Measurements from ENCODE around the gene CFAP57. TPM values are rescaled to one million over a fixed set of nuclear protein-coding genes. Genes with fewer than 3 reads are reported as not detected.

CFAP57 gene
- total RNA-seq, 1 donor from 2014 or later = 4.8 TPM

DNA sequence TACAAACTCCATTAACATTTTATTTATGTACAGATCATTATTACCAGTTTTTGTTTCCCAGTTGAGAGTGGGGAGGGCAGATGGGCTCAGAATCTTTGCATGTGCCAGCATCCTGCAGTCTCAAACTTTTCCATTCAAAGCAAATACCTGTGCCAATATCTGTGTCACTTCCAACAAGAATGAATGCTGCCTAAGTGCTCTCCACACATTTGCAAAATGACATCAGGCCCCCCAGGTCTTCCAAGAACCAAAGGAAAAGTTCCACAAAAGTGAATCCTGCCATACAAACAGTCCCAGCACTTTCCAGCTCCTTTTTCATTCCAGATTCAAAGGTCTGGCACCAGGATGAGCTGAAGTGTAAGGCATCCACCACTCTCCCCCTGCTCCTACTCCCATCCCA lies 127.0 kb downstream of the CFAP57 start:
- no peak for DNase-seq (ENCODE audit: low read depth)
- no peak overlapping the region for H3K4me3 ChIP-seq (ENCODE audit: low read depth, low read length)
- no peaks in the 10 kb centered on the region for H3K27me3 ChIP-seq (ENCODE audit: control insufficient read depth, insufficient read depth, low read length)
- no peaks in the 10 kb centered on the region for H3K36me3 ChIP-seq (ENCODE audit: control insufficient read depth, insufficient read depth, low read length)
- TF ChIP-seq, protein P1, sequence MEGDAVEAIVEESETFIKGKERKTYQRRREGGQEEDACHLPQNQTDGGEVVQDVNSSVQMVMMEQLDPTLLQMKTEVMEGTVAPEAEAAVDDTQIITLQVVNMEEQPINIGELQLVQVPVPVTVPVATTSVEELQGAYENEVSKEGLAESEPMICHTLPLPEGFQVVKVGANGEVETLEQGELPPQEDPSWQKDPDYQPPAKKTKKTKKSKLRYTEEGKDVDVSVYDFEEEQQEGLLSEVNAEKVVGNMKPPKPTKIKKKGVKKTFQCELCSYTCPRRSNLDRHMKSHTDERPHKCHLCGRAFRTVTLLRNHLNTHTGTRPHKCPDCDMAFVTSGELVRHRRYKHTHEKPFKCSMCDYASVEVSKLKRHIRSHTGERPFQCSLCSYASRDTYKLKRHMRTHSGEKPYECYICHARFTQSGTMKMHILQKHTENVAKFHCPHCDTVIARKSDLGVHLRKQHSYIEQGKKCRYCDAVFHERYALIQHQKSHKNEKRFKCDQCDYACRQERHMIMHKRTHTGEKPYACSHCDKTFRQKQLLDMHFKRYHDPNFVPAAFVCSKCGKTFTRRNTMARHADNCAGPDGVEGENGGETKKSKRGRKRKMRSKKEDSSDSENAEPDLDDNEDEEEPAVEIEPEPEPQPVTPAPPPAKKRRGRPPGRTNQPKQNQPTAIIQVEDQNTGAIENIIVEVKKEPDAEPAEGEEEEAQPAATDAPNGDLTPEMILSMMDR (IDR thresholded peaks at IDR 0.05; ENCODE audit: insufficient read depth, low read length, poor library complexity, severe bottlenecking) = no peak

DNA sequence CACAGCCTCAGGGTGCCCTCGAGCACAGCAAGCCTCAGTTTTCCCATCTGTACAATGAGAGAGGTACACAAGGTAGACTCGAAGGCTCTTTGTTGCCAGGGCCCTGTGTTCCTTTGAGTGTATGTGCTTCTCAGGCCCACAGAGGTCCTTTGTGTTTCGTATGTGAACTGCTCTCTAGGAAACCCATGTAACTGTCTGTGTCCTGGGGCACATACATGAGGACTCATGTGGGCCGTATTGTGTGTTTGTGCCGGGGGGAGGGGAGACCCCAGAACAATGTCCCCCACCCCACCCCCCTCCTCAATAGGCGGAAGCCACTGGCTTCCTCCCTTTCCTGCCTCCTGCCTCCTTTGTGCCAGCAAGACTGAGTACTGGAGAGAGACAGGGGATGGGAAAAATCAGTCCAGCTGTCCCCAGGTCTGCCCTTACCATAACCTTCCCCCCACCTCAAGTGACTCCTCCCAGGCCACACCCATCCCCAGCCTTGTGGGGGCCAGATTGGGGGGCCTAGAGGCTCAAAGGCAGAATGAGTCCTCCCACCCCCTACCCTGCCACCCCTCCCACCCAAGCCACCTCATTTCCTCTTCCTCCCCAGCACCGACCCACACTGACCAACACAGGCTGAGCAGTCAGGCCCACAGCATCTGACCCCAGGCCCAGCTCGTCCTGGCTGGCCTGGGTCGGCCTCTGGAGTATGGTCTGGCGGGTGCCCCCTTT lies 128.4 kb downstream of the CFAP57 start, which contains the start of gene TIE1:
Gene TIE1 (plus strand): TSS at position 605 of the 717 bp plus-strand sequence. CDS start 90 bp downstream, at position 695.
- no peaks in the 10 kb centered on the region for H3K36me3 ChIP-seq (ENCODE audit: control insufficient read depth, insufficient read depth, low read length)
- TF ChIP-seq, protein P1 (IDR thresholded peaks at IDR 0.05; ENCODE audit: insufficient read depth, low read length, poor library complexity, severe bottlenecking) = no peak
- DNase-seq (ENCODE audit: low read depth) = no peak

DNA sequence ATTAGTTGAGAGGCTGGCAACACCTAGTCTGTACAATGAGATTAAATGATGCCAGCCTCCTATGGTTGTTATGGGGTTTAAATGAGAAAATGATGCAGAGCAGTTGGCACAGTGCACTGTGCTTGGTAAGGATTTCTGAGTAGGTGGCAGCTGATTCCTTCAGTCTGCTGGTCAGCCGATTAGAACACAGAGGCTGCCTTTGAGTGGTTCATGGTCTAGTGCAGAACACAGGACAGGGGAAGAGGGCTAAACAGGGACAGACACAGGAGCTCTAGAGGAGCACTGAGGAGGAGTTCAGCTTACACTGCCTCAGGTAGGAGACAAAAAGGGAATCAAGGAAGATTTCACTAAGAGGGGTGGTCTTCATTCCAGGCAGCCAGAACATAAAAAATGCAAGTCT lies 130.1 kb downstream of the CFAP57 start:
- DNase-seq (ENCODE audit: low read depth) = no peak
- TF ChIP-seq, protein P1 (IDR thresholded peaks at IDR 0.05; ENCODE audit: insufficient read depth, low read length, poor library complexity, severe bottlenecking) = no peak
- H3K36me3 ChIP-seq (ENCODE audit: control insufficient read depth, insufficient read depth, low read length) = no peaks in the 10 kb centered on the region
- H3K27me3 ChIP-seq (ENCODE audit: control insufficient read depth, insufficient read depth, low read length) = peaks cover 3% of the 10 kb centered on the region
- no peak overlapping the region for H3K4me3 ChIP-seq (ENCODE audit: low read depth, low read length)

More for the DNA sequence above, 128.4 kb downstream of the CFAP57 start, which contains the start of gene TIE1:
- Histone ChIP-seq H3K4me3 (ENCODE audit: low read depth, low read length) (no peak within 1 kb of the TSS), H3K27me3 (ENCODE audit: control insufficient read depth, insufficient read depth, low read length) (no peaks in the 10 kb centered on the region)

DNA sequence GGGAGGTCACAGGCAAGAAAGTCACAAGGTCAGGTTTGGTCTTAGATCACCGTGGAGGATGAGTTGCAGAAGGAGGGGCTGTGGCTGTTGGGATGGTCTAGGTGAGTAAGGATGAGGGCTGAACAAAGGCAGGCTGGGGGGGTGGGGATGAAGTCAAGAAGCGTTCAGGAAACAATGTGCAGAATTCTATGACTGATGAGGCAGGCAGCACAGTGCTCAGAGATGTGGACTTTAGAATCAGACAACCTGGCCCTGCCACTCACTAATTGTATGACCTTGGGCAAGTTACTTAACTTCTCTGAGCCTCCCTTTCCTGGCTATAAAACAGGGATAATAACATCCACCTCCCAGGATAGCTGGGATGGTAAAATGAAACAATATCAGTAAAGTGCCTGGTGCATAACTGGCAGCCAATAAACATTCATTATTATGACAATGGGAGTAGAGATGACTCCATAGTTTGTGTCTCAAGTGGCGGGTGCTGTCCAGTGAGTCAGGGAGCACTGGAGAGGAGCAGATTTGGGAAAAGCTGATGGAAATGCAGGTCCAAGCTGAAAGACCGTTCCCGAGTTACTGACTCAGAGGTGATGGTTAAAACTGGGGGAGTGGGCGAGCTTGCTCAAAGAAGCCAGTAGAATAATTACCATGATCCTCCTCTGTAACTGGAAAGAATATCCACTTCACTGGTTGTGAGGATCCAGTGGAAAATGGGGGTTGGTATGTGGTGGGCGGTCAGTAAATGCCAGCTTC lies 130.8 kb downstream of the CFAP57 start:
- no peak for DNase-seq (ENCODE audit: low read depth)

DNA sequence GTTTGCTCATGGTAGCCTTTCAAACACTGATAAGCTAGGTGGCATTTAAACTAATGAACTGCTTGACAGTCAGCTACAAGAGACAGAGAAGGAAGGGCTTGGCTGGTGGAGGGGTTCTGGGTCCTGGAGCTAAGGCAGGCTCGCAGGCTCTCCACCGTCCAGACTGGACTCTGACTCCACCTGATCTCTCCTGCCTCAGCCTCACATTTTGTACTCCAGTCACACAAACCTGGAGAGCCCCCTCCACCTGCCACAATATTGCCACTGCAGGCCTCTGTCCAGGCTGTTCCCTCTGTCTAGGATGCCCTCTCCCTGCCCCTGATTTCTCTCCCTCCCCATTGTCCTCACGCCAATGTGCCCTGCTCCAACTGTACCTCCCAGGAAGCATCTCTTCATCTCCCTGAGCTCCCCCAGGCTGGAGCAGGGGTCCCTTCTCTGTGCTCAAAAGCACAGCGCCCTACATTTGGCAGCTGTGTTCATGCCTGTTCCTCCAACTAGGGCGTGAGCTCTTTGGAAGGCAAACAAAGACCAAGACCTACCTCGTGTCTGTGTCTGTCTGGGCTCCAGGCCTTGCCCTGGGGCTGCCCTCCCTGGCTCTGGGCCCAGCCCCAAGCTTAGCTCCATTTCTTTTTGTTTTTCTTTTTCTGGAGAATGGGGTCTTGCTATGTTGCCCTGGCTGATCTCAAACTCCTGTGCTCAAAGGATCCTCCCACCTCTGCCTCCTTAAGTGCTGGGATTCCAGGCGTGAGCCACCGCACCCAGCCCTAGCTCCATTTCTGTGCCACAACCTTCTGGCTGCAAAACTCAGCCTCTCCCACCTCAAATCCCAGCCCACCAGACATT lies 131.6 kb downstream of the CFAP57 start:
- Histone ChIP-seq H3K27me3 (ENCODE audit: control insufficient read depth, insufficient read depth, low read length) (peaks cover 5% of the 10 kb centered on the region), H3K36me3 (ENCODE audit: control insufficient read depth, insufficient read depth, low read length) (no peaks in the 10 kb centered on the region), H3K4me3 (ENCODE audit: low read depth, low read length) (no peak overlapping the region)
- no peak for DNase-seq (ENCODE audit: low read depth)
- TF ChIP-seq, protein P1 (IDR thresholded peaks at IDR 0.05; ENCODE audit: insufficient read depth, low read length, poor library complexity, severe bottlenecking) = no peak

More for the DNA sequence above, 130.8 kb downstream of the CFAP57 start:
- Histone ChIP-seq H3K36me3 (ENCODE audit: control insufficient read depth, insufficient read depth, low read length) (no peaks in the 10 kb centered on the region), H3K4me3 (ENCODE audit: low read depth, low read length) (no peak overlapping the region), H3K27me3 (ENCODE audit: control insufficient read depth, insufficient read depth, low read length) (peaks cover 5% of the 10 kb centered on the region)
- TF ChIP-seq, protein P1 (IDR thresholded peaks at IDR 0.05; ENCODE audit: insufficient read depth, low read length, poor library complexity, severe bottlenecking) = no peak

Other genes with a start within 250 kb of the CFAP57 start
- 573 and 1,021 TPM in 2 replicates for gene SLC2A1, start 213.5 kb upstream of the CFAP57 start, total RNA-seq
- gene EBNA1BP2, start within 50 bp of the CFAP57 start, total RNA-seq = 89.3 and 119 TPM in 2 replicates
- gene TMEM125, start 97.7 kb downstream of the CFAP57 start, total RNA-seq = 15.7 and 16.2 TPM in 2 replicates
- 4.8 and 6.6 TPM in 2 replicates for gene C1orf210, start 113.3 kb downstream of the CFAP57 start, total RNA-seq
- 6.5 and 7.1 TPM in 2 replicates for gene TIE1, start 128.7 kb downstream of the CFAP57 start, total RNA-seq
- gene MPL, start 165.5 kb downstream of the CFAP57 start, total RNA-seq = not detected in 2 replicates
- gene CDC20, start 186.7 kb downstream of the CFAP57 start, total RNA-seq = 16.2 and 22.3 TPM in 2 replicates
- 93.8 and 99.7 TPM in 2 replicates for gene ELOVL1, start 195.7 kb downstream of the CFAP57 start, total RNA-seq
- 44.5 and 48.7 TPM in 2 replicates for gene MED8, start 217.5 kb downstream of the CFAP57 start, total RNA-seq
- gene SZT2, start 217.6 kb downstream of the CFAP57 start, total RNA-seq = 17.0 and 20.3 TPM in 2 replicates

Measured in kidney epithelial cell (primary cell).